Ishikawa (cell line): Measurements from ENCODE around the gene TBC1D16.

Source experiments
- NFIC ChIP-seq: IDR thresholded peaks from 2 replicates; pipeline ENCODE4 v1.6.1; 2012
- TAF1 ChIP-seq: IDR thresholded peaks from 2 replicates; pipeline ENCODE4 v1.6.1; 2012; ENCODE audit warnings: low read depth, mild to moderate bottlenecking

DNA sequence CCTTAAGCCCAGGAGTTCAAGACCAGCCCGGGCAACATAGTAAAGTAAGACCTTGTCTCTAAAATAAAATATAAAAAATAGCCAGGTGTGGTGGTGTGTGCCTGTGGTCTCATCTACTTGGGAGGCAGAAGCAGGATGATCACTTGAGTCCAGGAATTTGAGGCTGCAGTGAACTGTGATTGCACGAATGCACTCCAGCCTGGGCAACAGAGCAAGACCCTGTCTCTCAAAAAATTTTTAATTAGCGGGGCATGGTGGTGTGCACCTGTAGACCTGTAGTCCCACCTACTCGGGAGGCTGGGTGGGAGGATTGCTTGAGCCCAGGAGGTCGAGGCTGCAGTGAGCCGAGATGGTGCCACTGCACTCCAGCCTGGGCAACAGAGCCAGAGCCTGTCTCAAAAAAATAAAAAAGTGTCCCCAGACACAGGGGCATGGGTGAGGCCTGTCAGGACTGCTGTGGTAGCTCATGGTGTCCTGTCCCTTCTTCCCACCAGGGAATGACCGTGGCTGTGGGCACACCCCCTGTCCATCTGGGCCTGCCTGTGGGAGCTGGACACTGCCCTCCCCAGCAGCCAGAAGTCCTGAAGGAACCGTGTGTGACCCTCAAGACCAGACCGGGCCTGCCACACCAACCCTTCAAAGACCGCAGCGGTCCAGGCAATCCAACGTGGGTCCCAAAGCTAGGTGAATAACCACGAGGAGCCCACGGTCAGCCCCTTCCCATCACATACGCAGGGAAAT is 34.9 kb upstream of the TBC1D16 start:
- TF ChIP-seq NFIC (no peak), TAF1 (no peak)
